IMR-90 (cell line): ENCODE results near the gene RELN. TPM values are rescaled to one million over a fixed set of nuclear protein-coding genes. Genes with fewer than 3 reads are reported as not detected.

Source experiments
- ATAC-seq: fragments of 200-7000 bp; cut with Tn5 transposase; 2 replicates; pipeline ENCODE4 v1.9.1; 2020; ENCODE audit warnings: low read depth, mild to moderate bottlenecking, moderate library complexity
- BruUV-seq: library from RNA; stranded (reverse); fragments of 400-500 nt; replicated peaks from 2 replicates; lab custom pipeline; 2021; lab: Mats Ljungman, UMichigan
- CTCF ChIA-PET: fragments of 300-600 bp; formaldehyde crosslinking; extraction: SDS; loops from one replicate; lab custom pipeline; 2021; ENCODE audit warnings: antibody characterized with exemption; lab: Yijun Ruan, JAX
- POLR2A ChIA-PET: fragments of 300-600 bp; sonication (Branson Sonifier 250); formaldehyde crosslinking; loops from one replicate; lab custom pipeline; 2022; ENCODE audit warnings: antibody characterized with exemption; ENCODE audit not compliant: unreplicated experiment; lab: Charles Lee
- DNase-seq: peaks from one replicate; pipeline ENCODE4 v3.0.0; 2013
- H2AFZ ChIP-seq: replicated peaks from 2 replicates; pipeline ENCODE3; 2013; ENCODE audit warnings: low read length, mild to moderate bottlenecking; ENCODE audit not compliant: poor library complexity
- H2AK5ac ChIP-seq: 2 replicates; pipeline ENCODE4 v1.6.1; 2013; ENCODE audit warnings: low read depth, low read length, inconsistent platforms
- H2AK9ac ChIP-seq: replicated peaks from 2 replicates; pipeline ENCODE3; 2013; ENCODE audit warnings: mild to moderate bottlenecking, low read depth, low read length, moderate library complexity; ENCODE audit not compliant: poor library complexity
- H2BK120ac ChIP-seq: 2 replicates; pipeline ENCODE4 v1.6.1; 2013; ENCODE audit warnings: low read depth, low read length, inconsistent platforms
- H2BK15ac ChIP-seq: 3 replicates; pipeline ENCODE4 v1.6.1; 2013; ENCODE audit warnings: low read depth, low read length, inconsistent platforms
- H2BK20ac ChIP-seq: 2 replicates; pipeline ENCODE4 v1.6.1; 2013; ENCODE audit warnings: low read depth, mild to moderate bottlenecking, inconsistent platforms, low read length, moderate library complexity
- H2BK5ac ChIP-seq: 2 replicates; pipeline ENCODE4 v1.6.1; 2013; ENCODE audit warnings: mild to moderate bottlenecking, low read depth, low read length, inconsistent platforms; ENCODE audit not compliant: poor library complexity, severe bottlenecking
- H3K14ac ChIP-seq: replicated peaks from 2 replicates; pipeline ENCODE4 v1.6.1; 2013; ENCODE audit warnings: low read depth, low read length, inconsistent platforms
- H3K18ac ChIP-seq: 2 replicates; pipeline ENCODE4 v1.6.1; 2013; ENCODE audit warnings: low read depth, low read length, control low read depth
- H3K23ac ChIP-seq: 2 replicates; pipeline ENCODE4 v1.6.1; 2013; ENCODE audit warnings: low read depth, low read length, inconsistent platforms
- H3K27ac ChIP-seq: 2 replicates; pipeline ENCODE4 v1.5.1; 2013; ENCODE audit warnings: mild to moderate bottlenecking, control low read depth, low read length; ENCODE audit not compliant: insufficient read depth
- H3K27me3 ChIP-seq: 2 replicates; pipeline ENCODE4 v1.6.1; 2013; ENCODE audit warnings: low read length; ENCODE audit not compliant: control insufficient read depth, insufficient read depth
- H3K36me3 ChIP-seq: 2 replicates; pipeline ENCODE4 v1.6.1; 2013; ENCODE audit warnings: low read length, mixed read lengths; ENCODE audit not compliant: control insufficient read depth, insufficient read depth
- H3K4ac ChIP-seq: 2 replicates; pipeline ENCODE4 v1.6.1; 2013; ENCODE audit warnings: low read depth, low read length, inconsistent platforms
- H3K4me1 ChIP-seq: 2 replicates; pipeline ENCODE4 v1.6.1; 2013; ENCODE audit warnings: low read length, mixed read lengths; ENCODE audit not compliant: control insufficient read depth, insufficient read depth
- H3K4me2 ChIP-seq: 2 replicates; pipeline ENCODE4 v1.6.1; 2013; ENCODE audit warnings: low read depth, mild to moderate bottlenecking, control low read depth, low read length, moderate library complexity
- H3K4me3 ChIP-seq: 2 replicates; pipeline ENCODE4 v1.5.1; 2013; ENCODE audit warnings: low read depth, mild to moderate bottlenecking, control low read depth, low read length, moderate library complexity; ENCODE audit not compliant: insufficient read depth
- H3K56ac ChIP-seq: 2 replicates; pipeline ENCODE4 v1.6.1; 2013; ENCODE audit warnings: low read length, inconsistent platforms; ENCODE audit not compliant: insufficient read depth; ENCODE audit errors: extremely low read depth
- H3K79me1 ChIP-seq, 2 experiments: 2 replicates each; pipeline ENCODE4 v1.6.1; 2013; ENCODE audit warnings: low read length in 2 of 2, inconsistent platforms in 1 of 2, low read depth in 1 of 2
- H3K9ac ChIP-seq: 2 replicates; pipeline ENCODE4 v1.6.1; 2013; ENCODE audit warnings: low read depth, low read length, control low read depth
- H3K9me1 ChIP-seq: 2 replicates; pipeline ENCODE4 v1.6.1; 2013; ENCODE audit warnings: low read length, inconsistent platforms; ENCODE audit not compliant: insufficient read depth
- H3K9me3 ChIP-seq: 2 replicates; pipeline ENCODE4 v1.6.1; 2013; ENCODE audit warnings: low read length; ENCODE audit not compliant: control insufficient read depth, insufficient read depth
- H4K20me1 ChIP-seq: 2 replicates; pipeline ENCODE4 v1.6.1; 2013; ENCODE audit warnings: low read length, inconsistent platforms; ENCODE audit not compliant: insufficient read depth
- H4K5ac ChIP-seq: 2 replicates; pipeline ENCODE4 v1.6.1; 2013; ENCODE audit warnings: mild to moderate bottlenecking, low read depth, low read length, control low read depth
- H4K8ac ChIP-seq, 2 experiments: 2 replicates each; pipeline ENCODE4 v1.6.1; 2013; ENCODE audit warnings: low read depth in 2 of 2, low read length in 2 of 2, control low read depth in 1 of 2, inconsistent platforms in 1 of 2
- H4K91ac ChIP-seq: 2 replicates; pipeline ENCODE4 v1.6.1; 2013; ENCODE audit warnings: low read depth, low read length, inconsistent platforms; ENCODE audit not compliant: insufficient read depth
- BHLHE40 ChIP-seq: fragments of 150-350 bp; IDR thresholded peaks from 2 replicates; pipeline ENCODE4 v1.6.1; 2016; ENCODE audit warnings: mild to moderate bottlenecking, low read depth, low read length
- CEBPB ChIP-seq: IDR thresholded peaks from 2 replicates; pipeline ENCODE4 v1.6.1; 2012; ENCODE audit warnings: low read depth, low read length, improper control_type of control experiment
- CHD1 ChIP-seq: IDR thresholded peaks from 2 replicates; pipeline ENCODE4 v1.6.1; 2012; ENCODE audit warnings: low read depth, low read length, improper control_type of control experiment
- NFE2L2 ChIP-seq: fragments of 150-350 bp; IDR thresholded peaks from 2 replicates; pipeline ENCODE4 v1.6.1; 2016; ENCODE audit warnings: low read depth, mild to moderate bottlenecking, low read length
- RAD21 ChIP-seq: IDR thresholded peaks from 2 replicates; pipeline ENCODE4 v1.6.1; 2012; ENCODE audit warnings: low read length, improper control_type of control experiment
- RFX5 ChIP-seq: IDR thresholded peaks from 2 replicates; pipeline ENCODE4 v1.8.0; 2012; ENCODE audit warnings: low read depth, mild to moderate bottlenecking, low read length, moderate library complexity
- WGBS, 2 experiments: methylation state at CpG; one replicate each; pipeline versions ENCODE4 v1.1.5 to v1.1.7; 2013; ENCODE audit warnings: missing lambda C conversion rate in 2 of 2; ENCODE audit not compliant: insufficient read length in 1 of 2; ENCODE audit errors: extremely low coverage in 2 of 2; 5-methylcytosine and 5-hydroxymethylcytosine counted together
- dilution Hi-C: fragments of 300-500 bp; cut with HindIII; formaldehyde crosslinking; loops from one replicate; pipeline ENCODE4 v1.14.3; 2018; ENCODE audit warnings: low sequenced_read_pairs; ENCODE audit not compliant: unreplicated experiment
- in situ Hi-C: fragments of 300-500 bp; cut with MboI; formaldehyde crosslinking; loops from 3 replicates; pipeline ENCODE4 v1.14.3; 2019; ENCODE audit warnings: low sequenced_read_pairs, inconsistent platforms, mixed read lengths
- intact Hi-C: fragments of 100-400 bp; cut with micrococcal nuclease; formaldehyde crosslinking; loops from 2 replicates; pipeline ENCODE4 v1.10.0; 2022
- polyA plus RNA-seq, 3 experiments: library from polyadenylated mRNA; depleted of rRNA; stranded (reverse); fragments of >200 nt; gene quantifications; 2 replicates each; pipeline ENCODE4 v1.2.3, GENCODE V29; 2012; ENCODE audit warnings: low replicate concordance in 1 of 3
- total RNA-seq: library from RNA; depleted of rRNA; stranded (reverse); fragments of >200 nt; gene quantifications from 2 replicates; pipeline ENCODE4 v1.2.3, GENCODE V29; 2012
- TF ChIP-seq, protein P1 (sequence below): fragments of 150-350 bp; IDR thresholded peaks from 2 replicates; pipeline ENCODE4 v1.6.1; 2017; ENCODE audit warnings: mild to moderate bottlenecking, antibody characterized with exemption, low read length, low read depth

The RELN gene
- total and polyA plus RNA-seq, 2 of the 4 experiments (the other 2 are of a cell fraction): 14.7 to 23.7 TPM

DNA sequence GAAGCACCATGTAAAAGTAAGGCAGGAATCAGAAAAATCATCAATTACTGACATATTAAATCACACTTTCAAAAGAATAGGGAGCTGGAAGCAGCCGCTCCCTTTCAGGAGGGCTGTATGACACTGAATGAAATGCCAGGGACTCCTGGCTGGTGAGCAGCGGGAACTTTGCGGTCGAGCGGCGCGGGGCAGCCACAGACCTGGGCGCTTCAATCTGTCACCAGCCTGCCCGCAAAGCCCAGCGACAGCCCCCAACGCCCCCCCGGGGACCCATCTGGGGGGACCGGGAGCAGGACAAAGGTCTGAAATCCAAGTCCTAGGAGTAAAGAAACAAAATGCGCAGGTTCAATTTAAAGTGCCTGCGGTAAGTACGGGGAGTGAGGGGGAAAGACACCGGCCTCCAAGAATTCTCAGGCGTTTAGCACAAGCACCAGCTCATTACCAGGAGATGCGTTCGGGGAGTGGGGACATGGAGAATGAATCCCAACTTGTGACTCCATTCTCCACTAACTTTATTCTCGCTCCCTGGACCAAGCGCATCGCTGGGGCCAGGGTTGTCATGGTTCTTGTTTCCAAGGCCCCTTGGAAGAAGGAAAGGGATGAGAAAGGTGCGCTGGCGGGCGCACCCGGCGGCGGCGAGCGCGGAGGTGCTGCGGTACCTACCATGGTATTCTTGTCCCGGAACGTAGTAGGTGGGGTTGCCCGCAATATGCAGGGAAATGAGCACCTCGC is 824 bp downstream of the RELN start:
- DNase-seq (no peak), ATAC-seq (peak; percentile 5)
- H3K27me3 ChIP-seq: no peaks in the 10 kb centered on the region; the same call in 1 of the 2 replicates
- no peaks in the 10 kb centered on the region for H3K36me3 ChIP-seq
- BruUV-seq: no TSS peak
- H3K23ac ChIP-seq: peak overlapping the region; percentile 41; the same call in 1 of the 2 replicates
- peak overlapping the region; percentile 89 for H2AFZ ChIP-seq
- ChIA-PET POLR2A (no interaction called here), CTCF (interaction anchor here (1.2 kb wide), 1 partner anchor 13 kb away, joined by 3 read pairs; no protein-coding TSS in a partner anchor)
- no peak overlapping the region for H2BK15ac ChIP-seq
- H3K56ac ChIP-seq: no peak overlapping the region
- no peak overlapping the region for H2AK5ac ChIP-seq
- H3K79me1 ChIP-seq: peaks cover 0 to 3% of the 10 kb centered on the region in 2 experiments; a peak in 1 of 4 replicates
- TF ChIP-seq NFE2L2 (no peak), RAD21 (no peak), CEBPB (no peak), BHLHE40 (no peak), RFX5 (no peak), CHD1 (no peak)
- TF ChIP-seq, protein P1, sequence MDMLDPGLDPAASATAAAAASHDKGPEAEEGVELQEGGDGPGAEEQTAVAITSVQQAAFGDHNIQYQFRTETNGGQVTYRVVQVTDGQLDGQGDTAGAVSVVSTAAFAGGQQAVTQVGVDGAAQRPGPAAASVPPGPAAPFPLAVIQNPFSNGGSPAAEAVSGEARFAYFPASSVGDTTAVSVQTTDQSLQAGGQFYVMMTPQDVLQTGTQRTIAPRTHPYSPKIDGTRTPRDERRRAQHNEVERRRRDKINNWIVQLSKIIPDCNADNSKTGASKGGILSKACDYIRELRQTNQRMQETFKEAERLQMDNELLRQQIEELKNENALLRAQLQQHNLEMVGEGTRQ: no peak
- no peak overlapping the region for H2BK20ac ChIP-seq
- H2BK120ac ChIP-seq: peak overlapping the region; percentile 14; the same call in 1 of the 2 replicates
- no peak overlapping the region for H4K5ac ChIP-seq
- H4K8ac ChIP-seq: no peak overlapping the region
- H2BK5ac ChIP-seq: no peak overlapping the region
- intact Hi-C loops (loop anchor here (5.0 kb wide), 1 partner anchor 164 kb away; no protein-coding TSS in a partner anchor), in situ Hi-C loops (no loop called here), dilution Hi-C loops (no loop called here)
- H3K9me3 ChIP-seq: no peaks in the 10 kb centered on the region
- H3K4ac ChIP-seq: no peak overlapping the region; the same call in 1 of the 2 replicates
- peak overlapping the region; percentile 24; the same call in 1 of the 2 replicates for H3K9ac ChIP-seq
- no peak overlapping the region for H3K14ac ChIP-seq
- peak overlapping the region; percentile 78 for H3K4me3 ChIP-seq
- WGBS, 2 experiments: 2% methylated on average over 12 of the region's 37 CpGs; no CpG with 5 or more reads in 1 of the 2 experiments
- no peaks in the 10 kb centered on the region for H3K9me1 ChIP-seq
- no peak overlapping the region for H4K91ac ChIP-seq
- no peaks in the 10 kb centered on the region for H4K20me1 ChIP-seq
- no peak overlapping the region for H3K18ac ChIP-seq
- H3K4me1 ChIP-seq: peaks cover 5% of the 10 kb centered on the region; the same call in 1 of the 2 replicates
- H3K27ac ChIP-seq: no peak overlapping the region
- no peak overlapping the region for H2AK9ac ChIP-seq
- peak overlapping the region; percentile 79 for H3K4me2 ChIP-seq
